ENCODE data around the gene SLC39A11. TPM values are rescaled to one million over a fixed set of nuclear protein-coding genes. Genes with fewer than 3 reads are reported as not detected.

The SLC39A11 gene
- total RNA-seq, 1 donor from 2014 or later, result 21.5 TPM

GRCh38 chr17:72726936-72727335 is 365.6 kb downstream of the SLC39A11 start:
- H3K9me3 ChIP-seq (ENCODE audit: insufficient read depth, low read depth, low read length), result no peaks in the 10 kb centered on the region
- Mint-ChIP-seq H3K4me3 (ENCODE audit: unreplicated experiment) (no peak overlapping the region), H3K27ac (ENCODE audit: unreplicated experiment) (no peak overlapping the region), H3K27me3 (ENCODE audit: low read depth, unreplicated experiment) (no peaks in the 10 kb centered on the region), H3K36me3 (ENCODE audit: low read depth, unreplicated experiment) (no peaks in the 10 kb centered on the region), H3K4me1 (ENCODE audit: low read depth, unreplicated experiment) (peaks cover 14% of the 10 kb centered on the region), H3K9me3 (ENCODE audit: unreplicated experiment) (no peaks in the 10 kb centered on the region)
- no peaks in the 10 kb centered on the region for H3K36me3 ChIP-seq (ENCODE audit: insufficient read depth, low read length)
- H3K79me2 ChIP-seq (ENCODE audit: insufficient read depth, low read length), result no peaks in the 10 kb centered on the region
- H2AFZ ChIP-seq (ENCODE audit: low read depth, low read length), result no peak overlapping the region
- H3K4me1 ChIP-seq (ENCODE audit: insufficient read depth, low read length), result peaks cover 16% of the 10 kb centered on the region
- H3K4me2 ChIP-seq (ENCODE audit: low read length), result peak overlapping the region; percentile 57
- no peak for TF ChIP-seq CTCF (IDR thresholded peaks at IDR 0.05; ENCODE audit: insufficient read depth, low read depth, low read length)
- no peak for TF ChIP-seq EZH2 (IDR thresholded peaks at IDR 0.05; ENCODE audit: insufficient read depth, low read length)
- no peak overlapping the region for H3K27ac ChIP-seq (ENCODE audit: low read depth, low read length)
- H3K9ac ChIP-seq (ENCODE audit: low read length), result peak overlapping the region; percentile 9
- FAIRE-seq (no peak), DNase-seq (ENCODE audit: low read depth) (no peak)
- H4K20me1 ChIP-seq (ENCODE audit: insufficient read depth, low read length), result no peaks in the 10 kb centered on the region
- no peaks in the 10 kb centered on the region for H3K27me3 ChIP-seq (ENCODE audit: insufficient read depth, low read length)
- H3K4me3 ChIP-seq (ENCODE audit: insufficient read depth, low read depth, low read length), result no peak overlapping the region

GRCh38 chr17:72725433-72726068 is 366.9 kb downstream of the SLC39A11 start:
- no peaks in the 10 kb centered on the region for H3K36me3 Mint-ChIP-seq (ENCODE audit: low read depth, unreplicated experiment)
- TF ChIP-seq CTCF (IDR thresholded peaks at IDR 0.05; ENCODE audit: insufficient read depth, low read depth, low read length) (peak; percentile 90), EZH2 (IDR thresholded peaks at IDR 0.05; ENCODE audit: insufficient read depth, low read length) (no peak)
- H3K4me3 Mint-ChIP-seq (ENCODE audit: unreplicated experiment), result no peak overlapping the region
- Histone ChIP-seq H3K9ac (ENCODE audit: low read length) (no peak overlapping the region), H3K36me3 (ENCODE audit: insufficient read depth, low read length) (no peaks in the 10 kb centered on the region), H3K79me2 (ENCODE audit: insufficient read depth, low read length) (no peaks in the 10 kb centered on the region), H3K4me3 (ENCODE audit: insufficient read depth, low read depth, low read length) (no peak overlapping the region), H3K27me3 (ENCODE audit: insufficient read depth, low read length) (no peaks in the 10 kb centered on the region), H4K20me1 (ENCODE audit: insufficient read depth, low read length) (no peaks in the 10 kb centered on the region), H3K9me3 (ENCODE audit: insufficient read depth, low read depth, low read length) (no peaks in the 10 kb centered on the region), H3K27ac (ENCODE audit: low read depth, low read length) (no peak overlapping the region), H3K4me2 (ENCODE audit: low read length) (peak overlapping the region; percentile 53), H2AFZ (ENCODE audit: low read depth, low read length) (no peak overlapping the region), H3K4me1 (ENCODE audit: insufficient read depth, low read length) (peaks cover 16% of the 10 kb centered on the region)
- peaks cover 14% of the 10 kb centered on the region for H3K4me1 Mint-ChIP-seq (ENCODE audit: low read depth, unreplicated experiment)
- no peak overlapping the region for H3K27ac Mint-ChIP-seq (ENCODE audit: unreplicated experiment)
- no peaks in the 10 kb centered on the region for H3K27me3 Mint-ChIP-seq (ENCODE audit: low read depth, unreplicated experiment)
- FAIRE-seq, result no peak
- DNase-seq (ENCODE audit: low read depth), result no peak
- H3K9me3 Mint-ChIP-seq (ENCODE audit: unreplicated experiment), result no peaks in the 10 kb centered on the region

- H3K9ac ChIP-seq (ENCODE audit: low read length), result no peak overlapping the region
- FAIRE-seq (no peak), DNase-seq (ENCODE audit: low read depth) (no peak)
- peaks cover 27% of the 10 kb centered on the region for H3K4me1 ChIP-seq (ENCODE audit: insufficient read depth, low read length)
- Mint-ChIP-seq H3K27ac (ENCODE audit: unreplicated experiment) (no peak overlapping the region), H3K27me3 (ENCODE audit: low read depth, unreplicated experiment) (no peaks in the 10 kb centered on the region), H3K36me3 (ENCODE audit: low read depth, unreplicated experiment) (no peaks in the 10 kb centered on the region), H3K4me3 (ENCODE audit: unreplicated experiment) (no peak overlapping the region), H3K4me1 (ENCODE audit: low read depth, unreplicated experiment) (peaks cover 20% of the 10 kb centered on the region), H3K9me3 (ENCODE audit: unreplicated experiment) (no peaks in the 10 kb centered on the region)
- H3K27ac ChIP-seq (ENCODE audit: low read depth, low read length), result no peak overlapping the region
- no peaks in the 10 kb centered on the region for H3K79me2 ChIP-seq (ENCODE audit: insufficient read depth, low read length)
- H4K20me1 ChIP-seq (ENCODE audit: insufficient read depth, low read length), result no peaks in the 10 kb centered on the region
- TF ChIP-seq EZH2 (IDR thresholded peaks at IDR 0.05; ENCODE audit: insufficient read depth, low read length), result no peak
- TF ChIP-seq CTCF (IDR thresholded peaks at IDR 0.05; ENCODE audit: insufficient read depth, low read depth, low read length), result no peak
- no peak overlapping the region for H3K4me3 ChIP-seq (ENCODE audit: insufficient read depth, low read depth, low read length)
- no peaks in the 10 kb centered on the region for H3K36me3 ChIP-seq (ENCODE audit: insufficient read depth, low read length)
- no peak overlapping the region for H2AFZ ChIP-seq (ENCODE audit: low read depth, low read length)
- no peaks in the 10 kb centered on the region for H3K9me3 ChIP-seq (ENCODE audit: insufficient read depth, low read depth, low read length)
- peak overlapping the region; percentile 46 for H3K4me2 ChIP-seq (ENCODE audit: low read length)
- H3K27me3 ChIP-seq (ENCODE audit: insufficient read depth, low read length), result no peaks in the 10 kb centered on the region
Observed at GRCh38 chr17:72724267-72724666, 368.2 kb downstream of the SLC39A11 start.

Data from astrocyte (in vitro differentiated cells and primary cell).